ENCODE data around the gene SH3RF1. TPM values are rescaled to one million over a fixed set of nuclear protein-coding genes. Genes with fewer than 3 reads are reported as not detected.

The SH3RF1 gene
- total RNA-seq, 1 experiment from 2014 or later, result 59.5 TPM

GRCh38 chr4:169150806-169151205, 120.0 kb downstream of the SH3RF1 start:
- Histone ChIP-seq H3K4me2 (ENCODE audit: low read length) (no peak overlapping the region), H3K79me2 (ENCODE audit: insufficient read depth, low read length) (peaks cover 32% of the 10 kb centered on the region), H3K9me2 (ENCODE audit: insufficient read depth) (no peaks in the 10 kb centered on the region), H3K9ac (ENCODE audit: low read length) (no peak overlapping the region), H4K20me1 (ENCODE audit: insufficient read depth) (no peaks in the 10 kb centered on the region; the same call in 1 of the 2 replicates), H3K4me1 (ENCODE audit: control insufficient read depth in 1 of 2, insufficient read depth in 2 of 2, low read length in 2 of 2) (peaks cover 16 to 39% of the 10 kb centered on the region in 2 experiments), H3K27ac (ENCODE audit: low read depth, low read length) (no peak overlapping the region), H3K36me3 (ENCODE audit: control insufficient read depth in 1 of 2, insufficient read depth in 2 of 2, low read length in 2 of 2) (peaks cover 10 to 25% of the 10 kb centered on the region in 2 experiments; a peak in 2 of 4 replicates), H2AFZ (ENCODE audit: low read depth, low read length, poor library complexity, severe bottlenecking) (no peak overlapping the region), H3K4me3 (replicated peaks in 1 of 2; ENCODE audit: low read depth in 1 of 2, low read length in 2 of 2) (no peak overlapping the region), H3K9me3 (ENCODE audit: control insufficient read depth in 1 of 2, insufficient read depth in 1 of 2, low read depth in 1 of 2, low read length in 2 of 2) (no peaks in the 10 kb centered on the region), H3K27me3 (ENCODE audit: insufficient read depth, low read length) (no peaks in the 10 kb centered on the region)
- intact Hi-C loops (cut with micrococcal nuclease), result no loop called here
- CTCF ChIA-PET, result no interaction called here
- ATAC-seq (no peak), DNase-seq (ENCODE audit: low read depth, low spot score) (no peak)
- POLR2A ChIA-PET, result no interaction called here
- RAD21 ChIA-PET (ENCODE audit: low non-redundant PET in 1 of 2, low total read pairs in 2 of 2, uncharacterized antibody in 2 of 2, unreplicated experiment in 2 of 2), result no interaction called here
- TF ChIP-seq TCF7L2 (IDR thresholded peaks at IDR 0.05; ENCODE audit: borderline replicate concordance, extremely low read depth, insufficient read depth, insufficient read length), result no peak
- TF ChIP-seq SP1 (IDR thresholded peaks at IDR 0.05; ENCODE audit: low read depth), result no peak
- no peak for TF ChIP-seq FOSL1 (IDR thresholded peaks at IDR 0.05; ENCODE audit: low read depth)
- no peak for TF ChIP-seq POLR2A (IDR thresholded peaks at IDR 0.05; ENCODE audit: borderline replicate concordance, extremely low read depth, insufficient read depth, insufficient read length)
- TF ChIP-seq ZFX (IDR thresholded peaks at IDR 0.05), result no peak
- no peak for TF ChIP-seq MAX (IDR thresholded peaks at IDR 0.05)
- no peak for TF ChIP-seq EZH2phosphoT487 (IDR thresholded peaks at IDR 0.05; ENCODE audit: borderline replicate concordance)
- TF ChIP-seq, protein P1, sequence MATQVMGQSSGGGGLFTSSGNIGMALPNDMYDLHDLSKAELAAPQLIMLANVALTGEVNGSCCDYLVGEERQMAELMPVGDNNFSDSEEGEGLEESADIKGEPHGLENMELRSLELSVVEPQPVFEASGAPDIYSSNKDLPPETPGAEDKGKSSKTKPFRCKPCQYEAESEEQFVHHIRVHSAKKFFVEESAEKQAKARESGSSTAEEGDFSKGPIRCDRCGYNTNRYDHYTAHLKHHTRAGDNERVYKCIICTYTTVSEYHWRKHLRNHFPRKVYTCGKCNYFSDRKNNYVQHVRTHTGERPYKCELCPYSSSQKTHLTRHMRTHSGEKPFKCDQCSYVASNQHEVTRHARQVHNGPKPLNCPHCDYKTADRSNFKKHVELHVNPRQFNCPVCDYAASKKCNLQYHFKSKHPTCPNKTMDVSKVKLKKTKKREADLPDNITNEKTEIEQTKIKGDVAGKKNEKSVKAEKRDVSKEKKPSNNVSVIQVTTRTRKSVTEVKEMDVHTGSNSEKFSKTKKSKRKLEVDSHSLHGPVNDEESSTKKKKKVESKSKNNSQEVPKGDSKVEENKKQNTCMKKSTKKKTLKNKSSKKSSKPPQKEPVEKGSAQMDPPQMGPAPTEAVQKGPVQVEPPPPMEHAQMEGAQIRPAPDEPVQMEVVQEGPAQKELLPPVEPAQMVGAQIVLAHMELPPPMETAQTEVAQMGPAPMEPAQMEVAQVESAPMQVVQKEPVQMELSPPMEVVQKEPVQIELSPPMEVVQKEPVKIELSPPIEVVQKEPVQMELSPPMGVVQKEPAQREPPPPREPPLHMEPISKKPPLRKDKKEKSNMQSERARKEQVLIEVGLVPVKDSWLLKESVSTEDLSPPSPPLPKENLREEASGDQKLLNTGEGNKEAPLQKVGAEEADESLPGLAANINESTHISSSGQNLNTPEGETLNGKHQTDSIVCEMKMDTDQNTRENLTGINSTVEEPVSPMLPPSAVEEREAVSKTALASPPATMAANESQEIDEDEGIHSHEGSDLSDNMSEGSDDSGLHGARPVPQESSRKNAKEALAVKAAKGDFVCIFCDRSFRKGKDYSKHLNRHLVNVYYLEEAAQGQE (IDR thresholded peaks at IDR 0.05; ENCODE audit: low read depth), result no peak
- TF ChIP-seq, protein P2, sequence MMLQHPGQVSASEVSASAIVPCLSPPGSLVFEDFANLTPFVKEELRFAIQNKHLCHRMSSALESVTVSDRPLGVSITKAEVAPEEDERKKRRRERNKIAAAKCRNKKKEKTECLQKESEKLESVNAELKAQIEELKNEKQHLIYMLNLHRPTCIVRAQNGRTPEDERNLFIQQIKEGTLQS (IDR thresholded peaks at IDR 0.05), result no peak
- BruUV-seq (replicated peaks), result no TSS peak
